Dedifferentiated amniotic fluid mesenchymal stem cell (primary cell): Measurements from ENCODE around the gene FAHD2A.
A peak's percentile ranks its signal among the peaks of the same experiment; 100 is the strongest.
"Not testable (repeated sequence)": the region's sequence is repeated elsewhere in the genome, so short reads cannot be mapped to it uniquely, and the experiment has no call there.

ENCODE experiments used
- DNase-seq: peaks from one replicate; pipeline ENCODE4 v3.0.0-alpha.2; 2016; ENCODE audit errors: extremely low spot score

Gene FAHD2A

GRCh38 chr2:95390272-95390880 is 12.1 kb upstream of the FAHD2A start:
- no peak for DNase-seq

- DNase-seq, result no peak
These were observed 11.6 kb upstream of the FAHD2A start for GRCh38 chr2:95390881-95391321.

GRCh38 chr2:95391641-95392310 is 10.7 kb upstream of the FAHD2A start:
- no peak for DNase-seq

GRCh38 chr2:95392320-95392719 is 10.2 kb upstream of the FAHD2A start:
- DNase-seq, result no peak

GRCh38 chr2:95392730-95393455 is 9.6 kb upstream of the FAHD2A start:
- DNase-seq, result no peak

GRCh38 chr2:95393901-95394300 is 8.6 kb upstream of the FAHD2A start:
- DNase-seq, result no peak

GRCh38 chr2:95399061-95399460 is 3.4 kb upstream of the FAHD2A start:
- no peak for DNase-seq

- DNase-seq, result no peak
These were observed 1.0 kb upstream of the FAHD2A start for GRCh38 chr2:95401480-95401879.

GRCh38 chr2:95402004-95402369 is 521 bp upstream of the FAHD2A start:
- not testable (repeated sequence) for DNase-seq

GRCh38 chr2:95403204-95403721 is 755 bp downstream of the FAHD2A start:
- peak; percentile 32 for DNase-seq

- not testable (repeated sequence) for DNase-seq
These were observed 1.3 kb downstream of the FAHD2A start for GRCh38 chr2:95403824-95404223.

- DNase-seq, result not testable (repeated sequence)
These were observed 2.2 kb downstream of the FAHD2A start for GRCh38 chr2:95404676-95405075.

GRCh38 chr2:95411239-95411638 is 8.7 kb downstream of the FAHD2A start:
- not testable (repeated sequence) for DNase-seq

GRCh38 chr2:95414015-95414594 is 11.6 kb downstream of the FAHD2A start:
- peak; percentile 80 for DNase-seq

GRCh38 chr2:95415138-95415537 is 12.6 kb downstream of the FAHD2A start:
- not testable (repeated sequence) for DNase-seq

- not testable (repeated sequence) for DNase-seq
These were observed 13.1 kb downstream of the FAHD2A start for GRCh38 chr2:95415561-95415960.

GRCh38 chr2:95427196-95427867 is 24.8 kb downstream of the FAHD2A start:
- DNase-seq, result not testable (repeated sequence)

GRCh38 chr2:95429748-95430467 is 27.4 kb downstream of the FAHD2A start:
- DNase-seq, result not testable (repeated sequence)

- DNase-seq, result not testable (repeated sequence)
These were observed 30.9 kb downstream of the FAHD2A start for GRCh38 chr2:95433373-95433772.

- not testable (repeated sequence) for DNase-seq
These were observed 31.5 kb downstream of the FAHD2A start for GRCh38 chr2:95433973-95434372.

- DNase-seq, result not testable (repeated sequence)
These were observed 32.1 kb downstream of the FAHD2A start for GRCh38 chr2:95434507-95435076.
